ENCODE data around the gene REPIN1.

Gene REPIN1

GRCh38 chr7:150342121-150342408 is 26.6 kb upstream of the REPIN1 start:
- H3K4me3 ChIP-seq (ENCODE audit: low read depth, low read length), result no peak overlapping the region
- TF ChIP-seq CTCF (IDR thresholded peaks at IDR 0.05; ENCODE audit: borderline replicate concordance, insufficient read depth, low read depth, low read length), result no peak

DNA sequence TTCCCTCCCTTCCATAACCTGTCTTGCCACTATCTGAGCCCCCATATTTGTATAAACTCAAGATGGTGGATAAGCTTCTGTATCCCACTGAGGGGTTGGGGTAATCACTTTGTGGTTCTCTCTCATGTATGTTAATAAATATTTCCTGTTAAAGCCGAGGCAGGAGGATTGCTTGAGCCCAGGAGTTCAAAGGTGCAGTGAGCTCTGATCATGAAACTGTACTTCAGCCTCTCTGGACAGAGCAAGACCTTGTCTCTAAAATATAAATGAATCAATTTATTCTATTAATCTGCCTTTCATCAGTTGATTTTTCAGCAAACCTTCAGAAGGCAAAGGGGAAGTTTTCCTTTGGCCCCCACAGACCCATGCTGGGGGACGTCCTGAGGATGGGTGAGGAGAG is 25.4 kb upstream of the REPIN1 start:
- TF ChIP-seq CTCF (IDR thresholded peaks at IDR 0.05; ENCODE audit: borderline replicate concordance, insufficient read depth, low read depth, low read length), result no peak

DNA sequence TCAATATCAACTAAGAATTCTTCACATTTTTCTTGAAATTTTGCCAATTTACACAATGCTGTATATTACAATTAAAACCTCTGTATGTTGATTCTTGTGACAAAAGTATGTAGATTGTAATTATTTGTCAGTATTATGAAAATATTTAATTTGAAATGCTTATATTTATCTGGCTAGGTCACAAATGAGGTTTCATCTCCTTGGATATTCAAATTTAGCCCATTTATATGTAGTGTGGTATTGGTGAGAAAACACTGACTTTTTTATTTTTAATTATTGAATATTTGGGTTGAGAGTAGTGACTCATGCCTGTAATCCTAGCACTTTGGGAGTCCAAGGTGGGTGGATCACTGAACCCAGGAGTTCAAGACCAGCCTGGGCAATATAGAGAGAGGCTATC is 24.3 kb upstream of the REPIN1 start:
- H3K4me3 ChIP-seq (ENCODE audit: low read depth, low read length), result no peak overlapping the region
- TF ChIP-seq CTCF (IDR thresholded peaks at IDR 0.05; ENCODE audit: borderline replicate concordance, insufficient read depth, low read depth, low read length), result no peak

More for the DNA sequence above, 25.4 kb upstream of the REPIN1 start:
- no peak overlapping the region for H3K4me3 ChIP-seq (ENCODE audit: low read depth, low read length)

GRCh38 chr7:150345012-150345411 is 23.6 kb upstream of the REPIN1 start:
- no peak for TF ChIP-seq CTCF (IDR thresholded peaks at IDR 0.05; ENCODE audit: borderline replicate concordance, insufficient read depth, low read depth, low read length)
- H3K4me3 ChIP-seq (ENCODE audit: low read depth, low read length), result no peak overlapping the region

- no peak overlapping the region for H3K4me3 ChIP-seq (ENCODE audit: low read depth, low read length)
- TF ChIP-seq CTCF (IDR thresholded peaks at IDR 0.05; ENCODE audit: borderline replicate concordance, insufficient read depth, low read depth, low read length), result no peak
Observed at GRCh38 chr7:150346922-150347321, 21.7 kb upstream of the REPIN1 start.

DNA sequence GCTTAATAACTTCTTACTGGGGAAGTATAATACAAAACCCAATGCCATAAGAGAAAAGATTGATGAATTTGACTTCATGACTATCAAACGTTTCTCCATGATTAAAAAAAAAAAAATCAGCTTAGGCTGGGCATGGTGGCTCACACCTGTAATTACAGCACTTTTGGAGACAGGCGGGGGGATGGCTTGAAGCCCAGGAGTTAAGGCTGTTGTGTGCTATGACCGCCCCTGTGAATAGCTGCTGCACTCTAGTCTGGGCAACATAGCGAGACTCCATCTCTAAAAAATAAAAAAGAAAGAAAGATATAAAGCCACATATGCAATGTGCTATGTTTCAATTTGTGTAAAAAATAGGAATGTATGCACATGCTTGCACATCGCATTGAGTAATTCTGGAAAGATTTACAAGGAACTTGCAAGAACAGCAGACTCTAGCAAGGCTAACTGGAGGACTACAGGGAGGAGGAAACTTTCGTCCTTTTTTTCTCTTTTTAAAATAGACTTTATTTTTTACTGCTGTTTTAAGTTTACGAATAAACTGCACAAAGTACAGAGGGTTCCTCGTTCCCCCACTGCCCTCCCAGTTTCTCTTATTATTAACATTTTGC is 16.9 kb upstream of the REPIN1 start:
- no peak overlapping the region for H3K4me3 ChIP-seq (ENCODE audit: low read depth, low read length)
- TF ChIP-seq CTCF (IDR thresholded peaks at IDR 0.05; ENCODE audit: borderline replicate concordance, insufficient read depth, low read depth, low read length), result no peak

DNA sequence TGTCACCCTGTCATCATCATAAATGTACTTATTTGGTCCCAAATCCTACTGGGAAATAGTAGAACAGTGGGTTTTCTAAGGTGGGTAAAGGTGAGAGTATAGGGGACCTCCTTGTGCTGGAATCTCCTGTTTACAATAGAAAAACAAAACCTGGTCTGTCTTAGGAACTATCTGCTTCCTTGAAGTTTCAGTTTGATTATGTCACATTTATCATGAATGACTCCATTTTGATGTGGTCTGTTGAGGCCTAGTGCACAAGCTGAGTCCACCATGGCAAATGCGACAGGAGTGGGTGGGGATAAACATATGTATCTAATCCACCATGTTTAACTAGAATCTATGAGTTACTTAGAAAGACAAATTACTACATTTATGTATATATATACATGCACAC is 13.0 kb upstream of the REPIN1 start:
- TF ChIP-seq CTCF (IDR thresholded peaks at IDR 0.05; ENCODE audit: borderline replicate concordance, insufficient read depth, low read depth, low read length), result no peak
- no peak overlapping the region for H3K4me3 ChIP-seq (ENCODE audit: low read depth, low read length)
